Measurements from ENCODE around the gene RIT2. TPM values are rescaled to one million over a fixed set of nuclear protein-coding genes. Genes with fewer than 3 reads are reported as not detected.

Gene RIT2
- total RNA-seq, 1 experiment from 2014 or later, result not detected

GRCh38 chr18:43129946-43130524 lies 14.6 kb upstream of the RIT2 start:
- no TSS peak for BruUV-seq (replicated peaks)
- H3K79me2 ChIP-seq (ENCODE audit: low read depth), result no peaks in the 10 kb centered on the region
- H3K9me3 ChIP-seq (ENCODE audit: insufficient read depth, low read depth), result no peaks in the 10 kb centered on the region
- no peaks in the 10 kb centered on the region for H3F3A ChIP-seq (ENCODE audit: insufficient read depth, low read depth)
- CTCF ChIA-PET, result no interaction called here
- no peak for DNase-seq
- H3K4me1 ChIP-seq (replicated peaks; ENCODE audit: insufficient read depth), result no peaks in the 10 kb centered on the region
- H3K27ac ChIP-seq, result no peak overlapping the region
- H3K9me2 ChIP-seq (ENCODE audit: insufficient read depth), result no peaks in the 10 kb centered on the region
- H3K27me3 ChIP-seq (ENCODE audit: insufficient read depth, low read depth), result no peaks in the 10 kb centered on the region
- H2AFZ ChIP-seq, result no peak overlapping the region
- intact Hi-C loops (cut with micrococcal nuclease; ENCODE audit: unreplicated experiment), result no loop called here
- H3K4me3 ChIP-seq, result peak overlapping the region; percentile 7; the same call in 1 of the 2 replicates
- POLR2A ChIA-PET (ENCODE audit: unreplicated experiment), result no interaction called here
- H3K4me2 ChIP-seq, result peak overlapping the region; percentile 34
- no peaks in the 10 kb centered on the region for H3K36me3 ChIP-seq (ENCODE audit: low read depth)
- no peak for TF ChIP-seq EZH2 (IDR thresholded peaks at IDR 0.05; ENCODE audit: low read depth)
- TF ChIP-seq CTCF (conservative IDR thresholded peaks at IDR 0.05), result no peak
- H4K20me1 ChIP-seq (ENCODE audit: insufficient read depth), result no peaks in the 10 kb centered on the region

- no peaks in the 10 kb centered on the region for H3K36me3 ChIP-seq (ENCODE audit: low read depth)
- intact Hi-C loops (cut with micrococcal nuclease; ENCODE audit: unreplicated experiment), result no loop called here
- DNase-seq, result no peak
- H3K27ac ChIP-seq, result no peak overlapping the region
- no peaks in the 10 kb centered on the region for H3K27me3 ChIP-seq (ENCODE audit: insufficient read depth, low read depth)
- POLR2A ChIA-PET (ENCODE audit: unreplicated experiment), result no interaction called here
- TF ChIP-seq EZH2 (IDR thresholded peaks at IDR 0.05; ENCODE audit: low read depth) (no peak), CTCF (conservative IDR thresholded peaks at IDR 0.05) (no peak)
- H3K9me2 ChIP-seq (ENCODE audit: insufficient read depth), result no peaks in the 10 kb centered on the region
- no peak overlapping the region for H2AFZ ChIP-seq
- CTCF ChIA-PET, result no interaction called here
- H3K9me3 ChIP-seq (ENCODE audit: insufficient read depth, low read depth), result no peaks in the 10 kb centered on the region
- H3K4me1 ChIP-seq (replicated peaks; ENCODE audit: insufficient read depth), result no peaks in the 10 kb centered on the region
- no peaks in the 10 kb centered on the region for H3F3A ChIP-seq (ENCODE audit: insufficient read depth, low read depth)
- no peaks in the 10 kb centered on the region for H4K20me1 ChIP-seq (ENCODE audit: insufficient read depth)
- H3K79me2 ChIP-seq (ENCODE audit: low read depth), result no peaks in the 10 kb centered on the region
- BruUV-seq (replicated peaks), result no TSS peak
- H3K4me2 ChIP-seq, result no peak overlapping the region
- no peak overlapping the region for H3K4me3 ChIP-seq
These were observed 10.0 kb upstream of the RIT2 start for GRCh38 chr18:43125471-43125870.

GRCh38 chr18:43122955-43123354 lies 7.5 kb upstream of the RIT2 start:
- DNase-seq, result no peak
- no peak overlapping the region for H3K4me3 ChIP-seq
- BruUV-seq (replicated peaks), result no TSS peak
- H2AFZ ChIP-seq, result no peak overlapping the region
- no peaks in the 10 kb centered on the region for H3K4me1 ChIP-seq (replicated peaks; ENCODE audit: insufficient read depth)
- H3K36me3 ChIP-seq (ENCODE audit: low read depth), result no peaks in the 10 kb centered on the region
- no peaks in the 10 kb centered on the region for H3F3A ChIP-seq (ENCODE audit: insufficient read depth, low read depth)
- no peaks in the 10 kb centered on the region for H3K27me3 ChIP-seq (ENCODE audit: insufficient read depth, low read depth)
- H4K20me1 ChIP-seq (ENCODE audit: insufficient read depth), result no peaks in the 10 kb centered on the region
- no peak for TF ChIP-seq CTCF (conservative IDR thresholded peaks at IDR 0.05)
- no peak for TF ChIP-seq EZH2 (IDR thresholded peaks at IDR 0.05; ENCODE audit: low read depth)
- H3K27ac ChIP-seq, result no peak overlapping the region
- H3K79me2 ChIP-seq (ENCODE audit: low read depth), result no peaks in the 10 kb centered on the region
- H3K4me2 ChIP-seq, result no peak overlapping the region
- no peaks in the 10 kb centered on the region for H3K9me2 ChIP-seq (ENCODE audit: insufficient read depth)
- H3K9me3 ChIP-seq (ENCODE audit: insufficient read depth, low read depth), result no peaks in the 10 kb centered on the region
- ChIA-PET POLR2A (ENCODE audit: unreplicated experiment) (interaction anchor here (0.7 kb wide), 1 partner anchor 130 kb away, joined by 9 read pairs; no protein-coding TSS in a partner anchor), CTCF (no interaction called here)
- intact Hi-C loops (cut with micrococcal nuclease; ENCODE audit: unreplicated experiment), result no loop called here
